ENCODE measurements around the gene TTC39B.
A peak's percentile ranks its signal among the peaks of the same experiment; 100 is the strongest.

TTC39B gene

GRCh38 chr9:15220658-15221318 lies 86.2 kb downstream of the TTC39B start:
- no peak for DNase-seq

- DNase-seq, result no peak
These were observed 87.5 kb downstream of the TTC39B start for GRCh38 chr9:15219546-15219945.

GRCh38 chr9:15218994-15219393 lies 88.0 kb downstream of the TTC39B start:
- DNase-seq, result no peak

- DNase-seq, result no peak
These were observed 93.8 kb downstream of the TTC39B start for GRCh38 chr9:15213249-15213648.

DNA sequence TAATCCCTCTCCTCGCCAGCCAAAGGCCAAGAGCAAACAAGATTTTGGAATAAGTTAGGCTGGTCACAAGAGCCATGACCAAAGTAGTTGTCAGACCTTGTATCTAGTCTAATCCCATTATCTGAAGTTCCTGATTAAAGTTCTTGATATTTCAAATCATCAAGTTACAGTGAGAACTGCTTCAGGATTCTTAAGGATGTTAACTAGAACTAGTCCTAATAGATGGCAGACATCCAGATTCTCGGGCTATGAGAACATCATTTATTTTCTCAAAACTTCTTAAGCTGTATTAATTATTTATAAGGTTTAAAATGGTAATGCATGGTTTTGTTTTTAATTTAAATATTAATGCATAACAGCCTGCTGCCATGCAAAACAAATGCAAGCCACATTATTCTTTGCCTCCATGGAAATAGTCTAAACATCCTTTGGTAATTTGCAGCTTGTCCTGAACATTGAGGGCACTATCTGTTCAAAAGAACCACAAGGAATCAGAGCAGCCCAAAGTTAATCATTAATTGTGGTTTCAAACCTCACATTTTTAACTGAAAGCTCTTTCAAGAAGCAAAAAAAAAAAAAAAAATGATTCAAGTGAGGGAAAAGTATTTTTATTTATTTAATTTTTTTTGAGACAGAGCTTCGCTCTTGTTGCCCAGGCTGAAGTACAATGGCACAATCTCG lies 95.1 kb downstream of the TTC39B start:
- DNase-seq, result no peak

GRCh38 chr9:15211160-15211814 lies 95.7 kb downstream of the TTC39B start:
- peak; percentile 24 for DNase-seq

DNA sequence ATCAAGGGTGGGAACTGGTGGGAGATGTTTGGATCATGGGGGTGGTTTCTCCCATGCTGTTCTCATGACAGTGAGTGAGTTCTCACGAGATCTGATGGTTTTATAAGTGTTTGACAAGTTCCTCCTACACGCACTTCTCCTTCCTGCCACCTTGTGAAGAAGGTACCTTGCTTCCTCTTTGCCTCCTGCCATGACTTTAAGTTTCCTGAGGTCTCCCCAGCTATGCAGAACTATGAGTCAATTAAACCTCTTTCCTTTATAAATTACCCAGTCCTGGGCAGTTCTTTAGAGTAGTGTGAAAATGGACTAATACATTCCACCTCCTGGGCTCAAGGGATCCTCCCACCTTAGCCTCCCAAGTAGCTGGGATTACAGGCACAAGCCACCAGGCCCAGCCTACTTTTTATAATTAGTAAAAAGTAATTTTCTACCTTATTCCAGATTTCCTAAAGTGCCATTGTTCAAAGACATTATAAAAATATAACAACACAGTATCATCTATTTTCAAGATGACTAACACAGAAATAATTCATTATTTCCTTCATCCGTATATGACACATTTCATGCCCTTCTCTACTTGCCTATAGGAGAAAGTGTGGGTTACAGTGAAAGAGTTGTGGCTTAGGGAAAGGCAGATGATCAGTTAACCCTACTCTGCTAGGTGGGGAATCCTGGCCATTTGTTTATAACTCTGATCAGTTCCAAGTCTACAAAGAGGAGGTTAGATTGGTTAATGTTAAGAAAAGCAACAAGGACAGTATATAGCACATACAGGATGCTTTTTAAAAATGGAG lies 99.9 kb downstream of the TTC39B start:
- no peak for DNase-seq

DNA sequence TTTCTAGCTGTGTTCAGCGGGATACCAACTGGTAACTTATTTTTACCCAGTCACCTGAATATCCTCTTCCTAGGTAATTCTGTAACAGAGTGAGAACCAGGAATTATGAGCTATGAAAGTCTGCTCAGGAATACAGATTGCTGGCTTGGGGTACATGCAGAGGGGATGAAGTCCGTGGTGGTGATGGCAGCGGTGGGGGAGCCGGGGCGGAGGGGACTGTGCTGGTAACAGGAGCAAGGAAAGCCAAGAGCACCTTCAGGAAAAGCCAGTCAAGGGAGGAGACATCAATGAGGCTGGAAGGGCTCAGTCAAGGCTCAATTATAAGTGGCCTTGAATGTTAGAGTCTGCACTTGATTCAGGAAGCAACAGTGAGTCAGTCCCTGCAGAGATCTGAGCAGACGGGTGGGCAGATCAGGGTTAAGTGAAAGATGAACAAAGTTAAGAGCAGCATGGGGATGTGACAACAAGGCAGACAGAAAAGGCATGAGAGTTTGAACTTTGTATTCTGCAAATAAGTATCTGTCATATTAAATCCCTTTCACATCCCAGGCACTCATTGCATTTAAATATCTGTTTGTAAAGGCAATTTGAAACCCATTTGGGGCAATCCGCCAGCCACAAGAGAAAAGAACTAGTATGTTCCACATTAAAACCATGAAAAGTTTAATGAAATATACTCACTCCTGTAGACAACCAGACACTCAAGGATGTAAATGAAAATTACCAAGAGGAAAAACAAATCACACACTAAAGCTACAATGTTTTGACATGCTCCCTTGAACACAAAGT lies 101.2 kb downstream of the TTC39B start:
- no peak for DNase-seq

DNA sequence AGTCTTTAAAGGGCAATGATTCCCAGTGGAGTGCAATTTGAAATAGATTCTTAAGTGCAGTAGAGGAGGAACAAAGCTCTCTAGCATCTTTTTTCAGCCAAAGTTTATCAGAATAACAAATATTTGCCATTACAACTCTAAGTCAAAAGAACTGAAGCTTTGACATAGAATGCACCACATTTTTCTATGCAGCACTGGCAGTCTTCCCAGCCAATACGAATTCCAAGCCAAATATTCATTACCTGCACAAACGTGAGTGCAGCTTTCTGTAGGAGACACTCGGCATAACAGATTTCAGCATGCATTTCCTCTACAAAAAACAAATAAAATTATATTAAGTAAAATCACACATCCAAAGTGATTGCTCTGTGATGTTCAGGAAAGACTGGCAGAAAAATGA lies 103.4 kb downstream of the TTC39B start:
- no peak for DNase-seq

- DNase-seq, result no peak
These were observed 106.9 kb downstream of the TTC39B start for GRCh38 chr9:15200111-15200510.

GRCh38 chr9:15192856-15193255 lies 114.2 kb downstream of the TTC39B start:
- DNase-seq, result no peak

DNA sequence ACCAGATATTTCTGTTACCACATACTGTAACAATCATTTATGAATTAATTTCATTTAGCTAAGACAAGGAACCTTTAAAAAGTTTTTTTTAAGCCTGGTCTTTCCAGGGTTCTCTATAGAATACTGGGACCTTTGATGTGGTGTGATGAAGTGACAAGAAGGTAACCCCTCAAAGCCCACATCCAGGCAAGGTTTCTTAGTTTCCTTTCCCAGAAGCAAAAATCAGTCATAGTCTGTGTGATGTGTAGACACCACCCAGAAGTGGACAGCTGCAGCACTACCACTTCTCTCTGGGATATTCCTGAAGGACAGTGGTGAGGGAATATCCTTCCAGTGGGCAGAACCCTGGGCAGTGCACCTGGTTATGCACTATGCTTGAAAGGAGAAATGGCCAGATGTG lies 115.6 kb downstream of the TTC39B start:
- DNase-seq, result no peak

GRCh38 chr9:15189481-15189880 lies 117.5 kb downstream of the TTC39B start:
- DNase-seq, result no peak

GRCh38 chr9:15187589-15187988 lies 119.4 kb downstream of the TTC39B start:
- DNase-seq, result no peak

DNA sequence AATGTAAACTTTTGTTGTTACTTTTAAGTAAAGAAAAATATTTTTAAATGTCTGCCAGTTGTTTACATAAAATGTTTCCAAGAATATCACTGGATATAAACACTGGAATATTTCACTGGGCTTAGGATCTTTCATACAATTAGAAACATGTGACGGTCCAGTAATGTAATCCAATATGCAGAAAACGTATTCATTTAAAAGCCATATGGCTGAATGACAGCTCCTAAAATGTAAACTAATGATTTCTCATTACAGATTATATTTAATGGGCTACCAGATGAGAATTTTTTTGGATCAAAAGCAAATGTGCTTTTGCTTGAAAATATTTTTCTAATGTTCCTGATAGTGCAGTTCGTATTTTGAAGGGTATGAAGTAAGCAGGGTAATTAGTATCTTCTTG lies 124.3 kb downstream of the TTC39B start:
- DNase-seq, result no peak

- no peak for DNase-seq
These were observed 124.9 kb downstream of the TTC39B start for GRCh38 chr9:15182101-15182551.

- no peak for DNase-seq
These were observed 126.9 kb downstream of the TTC39B start for GRCh38 chr9:15180124-15180523.

DNA sequence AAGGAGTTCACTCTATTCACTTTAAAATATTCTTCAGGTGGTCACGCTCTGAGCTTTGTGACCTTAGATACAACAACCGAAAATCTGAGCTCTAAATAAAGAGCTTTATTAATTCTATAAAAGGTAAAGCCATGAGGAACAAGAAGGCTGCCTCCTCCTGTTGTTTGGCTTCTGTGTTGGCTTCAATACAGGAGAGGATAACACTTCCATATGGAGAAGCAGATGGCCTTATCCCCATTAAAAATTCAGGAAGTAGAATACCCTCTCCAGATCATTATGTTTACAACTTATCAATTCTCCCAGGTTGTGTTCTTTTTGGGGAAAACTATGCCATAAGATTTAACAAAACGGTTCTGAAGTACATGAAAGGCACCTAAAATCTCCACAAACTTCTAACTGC lies 128.4 kb downstream of the TTC39B start:
- DNase-seq, result no peak

DNA sequence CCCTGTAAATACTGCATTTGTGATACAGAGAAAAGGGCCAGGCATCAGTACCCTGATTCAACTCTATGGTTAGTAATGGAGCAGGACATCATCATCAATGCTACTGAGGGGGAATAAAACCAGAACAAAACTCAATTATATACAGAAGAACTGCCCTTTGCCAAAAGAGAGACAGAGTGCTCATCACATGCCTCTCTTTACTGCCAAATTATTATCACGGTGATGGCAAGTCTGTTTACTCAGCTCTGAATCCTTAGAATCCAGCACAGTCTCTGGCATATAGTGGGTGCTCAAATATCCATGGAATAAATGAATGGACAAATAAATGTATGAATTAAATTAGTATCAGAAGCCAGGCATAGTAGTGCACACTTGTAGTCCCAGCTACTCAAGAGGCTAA lies 130.2 kb downstream of the TTC39B start:
- no peak for DNase-seq

DNA sequence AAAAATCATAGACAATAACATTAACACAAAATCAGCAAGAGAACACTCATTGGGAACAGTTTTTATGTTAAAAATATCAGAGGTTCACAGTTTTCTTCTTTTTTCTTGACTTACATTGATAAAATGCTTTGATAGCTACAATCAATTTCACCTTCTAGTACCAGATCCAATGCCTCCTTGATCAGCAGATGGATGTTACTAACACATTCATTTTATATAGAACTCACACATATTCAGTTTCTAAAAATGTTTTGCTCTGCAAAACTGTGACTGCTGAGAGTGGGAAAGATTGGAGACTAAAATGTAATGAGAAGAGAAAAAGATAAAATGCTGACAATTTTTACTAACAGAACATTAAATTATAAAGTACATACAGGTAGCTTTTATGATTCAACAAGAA lies 143.1 kb downstream of the TTC39B start:
- DNase-seq, result no peak

- no peak for DNase-seq
These were observed 145.3 kb downstream of the TTC39B start for GRCh38 chr9:15161753-15162152.

DNA sequence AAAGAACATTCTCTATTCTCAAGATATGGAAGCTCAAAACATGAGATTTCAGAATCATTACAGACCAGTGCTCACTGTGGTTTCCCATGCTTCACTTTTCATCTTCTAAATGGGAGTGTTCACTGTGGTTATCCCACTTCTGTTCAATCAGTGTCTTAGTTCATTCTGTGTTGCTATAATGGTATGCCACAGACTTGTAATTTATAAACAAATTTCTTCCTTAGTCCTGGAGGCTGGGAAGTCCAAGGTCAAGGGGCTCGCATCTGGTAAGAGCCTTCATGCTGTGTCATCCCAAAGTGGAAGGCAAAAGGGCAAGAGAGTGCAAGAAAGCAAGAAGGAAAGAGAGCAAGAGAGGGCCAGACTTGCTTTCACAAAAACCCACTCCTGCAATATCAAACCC lies 146.3 kb downstream of the TTC39B start:
- no peak for DNase-seq

DNA sequence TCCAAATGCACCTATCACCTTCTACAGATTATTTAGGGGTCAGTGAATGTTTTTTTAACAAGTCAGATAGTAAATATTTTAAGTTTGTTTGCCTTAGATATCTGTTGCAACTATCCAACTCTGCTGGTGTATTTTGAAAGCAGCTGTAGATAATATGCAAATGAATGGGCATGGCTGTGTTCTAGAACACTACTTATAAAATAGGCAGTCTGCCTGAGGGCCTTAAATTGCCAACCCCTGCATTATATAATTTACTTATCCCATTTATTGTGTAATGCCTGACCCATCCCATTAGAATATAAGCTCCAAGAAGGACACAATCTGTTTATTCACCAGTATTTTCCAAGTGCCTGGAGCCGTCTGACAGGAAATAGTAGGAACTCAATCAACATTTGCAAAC lies 149.0 kb downstream of the TTC39B start:
- no peak for DNase-seq
